Stimulated activated CD8-positive, alpha-beta memory T cell treated with anti-CD3 and anti-CD28 coated beads, Interleukin-12 subunit alpha, Interleukin-12 subunit beta, amount 100 ng/mL, for 1 hour (primary cell): ENCODE results near the gene POU6F2.
"Not testable (repeated sequence)": the region's sequence is repeated elsewhere in the genome, so short reads cannot be mapped to it uniquely, and the experiment has no call there.

Experiments used
- DNase-seq: peaks from one replicate; pipeline ENCODE4 v3.0.0-alpha.2; 2020; ENCODE audit warnings: low read depth

The POU6F2 gene

GRCh38 chr7:39356172-39356925 is 378.6 kb downstream of the POU6F2 start:
- no peak for DNase-seq

GRCh38 chr7:39357648-39358047 is 379.9 kb downstream of the POU6F2 start:
- DNase-seq = no peak

GRCh38 chr7:39360038-39360437 is 382.3 kb downstream of the POU6F2 start:
- DNase-seq = no peak

- DNase-seq = no peak
These were observed 383.1 kb downstream of the POU6F2 start for GRCh38 chr7:39360766-39361165.

- no peak for DNase-seq
These were observed 388.1 kb downstream of the POU6F2 start for GRCh38 chr7:39365751-39366295.

GRCh38 chr7:39367451-39367850 is 389.7 kb downstream of the POU6F2 start:
- DNase-seq = no peak

GRCh38 chr7:39367943-39368342 is 390.2 kb downstream of the POU6F2 start:
- no peak for DNase-seq

GRCh38 chr7:39372383-39372782 is 394.7 kb downstream of the POU6F2 start:
- DNase-seq = no peak

- no peak for DNase-seq
These were observed 396.8 kb downstream of the POU6F2 start for GRCh38 chr7:39374436-39375040.

GRCh38 chr7:39375047-39375873 is 397.6 kb downstream of the POU6F2 start:
- no peak for DNase-seq

GRCh38 chr7:39375874-39376190 is 398.1 kb downstream of the POU6F2 start:
- no peak for DNase-seq

- not testable (repeated sequence) for DNase-seq
These were observed 399.2 kb downstream of the POU6F2 start for GRCh38 chr7:39376881-39377280.

GRCh38 chr7:39379416-39379815 is 401.7 kb downstream of the POU6F2 start:
- DNase-seq = no peak

GRCh38 chr7:39383136-39383535 is 405.4 kb downstream of the POU6F2 start:
- no peak for DNase-seq

- DNase-seq = no peak
These were observed 406.7 kb downstream of the POU6F2 start for GRCh38 chr7:39384386-39384785.

GRCh38 chr7:39386718-39387117 is 409.0 kb downstream of the POU6F2 start:
- no peak for DNase-seq

GRCh38 chr7:39392151-39392550 is 414.4 kb downstream of the POU6F2 start:
- DNase-seq = no peak

- DNase-seq = no peak
These were observed 416.5 kb downstream of the POU6F2 start for GRCh38 chr7:39394105-39394680.

- DNase-seq = no peak
These were observed 421.7 kb downstream of the POU6F2 start for GRCh38 chr7:39399458-39399857.

GRCh38 chr7:39399986-39400385 is 422.3 kb downstream of the POU6F2 start:
- DNase-seq = no peak

GRCh38 chr7:39400836-39401235 is 423.1 kb downstream of the POU6F2 start:
- DNase-seq = no peak

GRCh38 chr7:39402034-39402433 is 424.3 kb downstream of the POU6F2 start:
- no peak for DNase-seq
